ENCODE data around the gene PLOD1.
"Not testable (repeated sequence)": the region's sequence is repeated elsewhere in the genome, so short reads cannot be mapped to it uniquely, and the experiment has no call there.

Gene PLOD1

DNA sequence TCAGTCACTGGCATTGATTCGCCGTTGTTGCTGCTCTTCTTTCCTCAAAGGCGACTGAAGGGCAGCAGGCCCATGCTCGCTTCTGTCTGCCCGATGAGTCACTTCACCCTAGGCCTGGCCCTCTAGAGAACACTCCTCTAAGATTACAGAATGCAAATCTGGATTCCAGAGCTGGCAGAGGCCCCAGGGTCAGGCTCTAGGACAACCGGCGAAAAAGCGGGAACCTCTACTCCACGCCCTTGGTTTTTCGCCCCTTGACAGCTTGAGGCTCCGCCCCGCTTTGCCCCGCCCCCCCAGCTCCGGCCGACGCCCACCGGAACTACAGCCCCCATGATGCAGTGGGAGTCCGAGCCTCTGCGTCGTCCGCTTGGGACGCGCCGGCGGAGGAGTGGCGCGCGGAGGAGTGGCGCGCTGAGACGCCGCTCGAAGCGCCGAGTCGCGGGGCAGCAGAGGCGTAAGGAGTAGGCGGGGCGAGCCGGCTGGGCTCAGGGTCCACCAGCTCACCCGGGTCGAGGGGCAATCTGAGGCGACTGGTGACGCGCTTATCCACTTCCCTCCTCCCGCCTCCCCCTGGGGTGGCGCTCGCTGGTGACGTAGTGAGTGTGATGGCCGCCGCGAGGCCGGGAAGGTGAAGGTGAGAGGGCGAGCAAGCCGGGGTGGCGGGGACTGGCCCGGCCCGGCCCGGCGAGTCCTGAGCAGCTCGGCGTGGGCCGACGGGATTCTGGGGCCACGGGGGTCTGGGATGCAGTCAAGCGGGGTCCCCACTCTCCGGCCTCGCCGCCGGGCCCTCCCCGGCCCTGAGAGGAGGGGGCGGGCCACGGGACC is 45.5 kb downstream of the PLOD1 start, which contains the start of gene MFN2:
TSS of gene MFN2 (plus strand) at position 594 of the 825 bp plus-strand sequence. CDS start 8,725 bp downstream, outside the sequence.
- peak; percentile 93 for DNase-seq

DNA sequence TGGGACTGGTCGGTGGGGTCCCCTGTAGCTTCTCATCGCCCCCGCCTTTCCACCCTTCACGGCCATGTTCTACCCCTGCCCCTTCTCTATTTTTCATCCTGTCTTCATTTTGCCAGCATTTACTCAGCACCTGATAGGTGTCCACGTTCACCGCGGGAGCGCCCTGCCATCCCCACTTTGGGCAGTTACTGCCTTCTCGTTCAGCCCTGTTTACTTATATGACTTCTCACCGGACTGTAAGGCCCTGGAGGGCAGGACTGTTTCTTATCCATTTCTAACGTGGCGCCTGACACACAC is 46.1 kb downstream of the PLOD1 start:
- no peak for DNase-seq

DNA sequence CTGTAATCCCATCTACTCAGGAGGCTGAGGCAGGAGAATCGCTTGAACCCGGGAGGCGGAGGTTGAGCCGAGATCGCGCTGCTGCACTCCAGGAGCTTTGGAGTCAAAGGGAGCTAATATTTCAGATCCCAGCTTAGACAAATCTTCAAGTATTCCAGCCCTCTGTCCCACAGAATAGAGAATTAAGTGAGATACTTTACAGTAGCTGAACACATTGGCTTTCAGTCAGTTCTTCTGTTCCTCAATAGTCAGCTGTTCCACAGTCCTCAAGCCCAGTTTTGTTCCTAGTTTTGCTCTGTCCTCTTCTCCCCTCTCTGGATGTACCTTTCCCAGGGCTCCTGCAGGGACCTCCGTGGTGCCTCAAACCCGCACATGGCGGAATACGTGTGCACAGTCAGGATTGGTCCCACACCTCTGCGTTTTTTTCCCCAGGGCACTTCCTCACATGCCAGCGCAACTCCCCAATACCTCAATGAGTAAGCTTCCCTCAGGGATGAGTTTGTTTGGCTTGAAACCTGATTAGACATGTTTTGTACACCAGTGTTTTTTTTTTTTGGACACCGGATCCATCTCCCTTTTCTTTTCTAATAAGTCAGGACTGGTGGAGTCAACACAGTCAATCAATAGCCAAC is 47.0 kb downstream of the PLOD1 start:
- DNase-seq = no peak

DNA sequence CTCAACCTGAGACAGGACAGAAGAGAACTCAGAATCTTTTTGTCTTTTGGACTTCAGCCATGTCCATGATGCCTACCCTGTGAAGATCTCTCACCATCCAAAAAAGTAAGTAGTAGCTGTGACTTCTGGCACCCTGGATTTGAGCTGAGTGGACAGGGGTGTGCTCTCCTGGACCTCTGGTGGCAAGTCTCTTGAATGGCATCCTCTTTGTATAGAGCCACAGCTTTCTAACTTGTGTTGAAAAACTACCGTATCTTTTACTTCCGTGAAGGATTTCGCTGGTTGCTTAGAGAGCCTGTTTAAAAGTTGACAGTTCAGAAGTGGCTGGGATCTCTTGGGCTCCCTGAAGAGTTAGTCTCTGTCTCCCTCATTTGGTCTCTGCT is 47.5 kb downstream of the PLOD1 start:
- DNase-seq = no peak

DNA sequence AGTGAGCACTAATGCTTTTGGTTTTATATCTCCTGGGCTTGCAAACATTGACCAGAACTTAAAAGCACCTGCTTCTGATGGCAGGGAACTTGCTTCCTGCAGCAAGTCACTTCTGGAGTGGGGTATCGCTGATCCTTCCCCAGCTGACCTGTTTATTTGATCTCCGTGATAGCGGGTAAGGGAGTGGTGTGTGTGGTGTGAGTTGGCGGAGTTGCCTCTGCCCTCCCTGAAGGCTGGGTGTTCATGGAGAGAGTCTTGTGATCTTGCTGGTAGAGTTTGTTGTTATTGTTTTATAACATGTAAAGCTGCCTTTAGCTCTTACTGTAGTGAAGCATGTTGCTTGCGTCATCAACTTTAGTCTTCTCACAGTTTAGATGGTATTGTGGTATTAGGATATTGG is 49.6 kb downstream of the PLOD1 start:
- no peak for DNase-seq

DNA sequence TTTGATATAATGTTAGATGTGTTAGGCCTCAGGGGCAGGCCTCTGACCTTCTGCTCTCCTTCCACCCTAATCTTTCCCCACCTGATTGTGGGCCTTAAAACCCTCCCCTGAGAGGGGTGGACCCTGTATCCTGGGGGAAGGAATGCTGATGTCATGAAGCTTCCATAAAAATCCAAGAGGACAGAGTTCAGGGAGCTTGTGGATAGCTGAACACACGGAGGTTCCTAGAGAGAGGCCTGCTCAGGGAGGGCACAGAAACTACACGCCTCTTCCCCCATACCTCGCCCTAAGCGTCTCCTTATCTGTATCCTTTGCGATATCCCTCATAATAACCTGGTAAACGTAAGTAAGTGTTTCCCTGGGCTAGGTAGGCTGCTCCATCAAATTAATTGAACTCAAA is 50.1 kb downstream of the PLOD1 start:
- DNase-seq = no peak

DNA sequence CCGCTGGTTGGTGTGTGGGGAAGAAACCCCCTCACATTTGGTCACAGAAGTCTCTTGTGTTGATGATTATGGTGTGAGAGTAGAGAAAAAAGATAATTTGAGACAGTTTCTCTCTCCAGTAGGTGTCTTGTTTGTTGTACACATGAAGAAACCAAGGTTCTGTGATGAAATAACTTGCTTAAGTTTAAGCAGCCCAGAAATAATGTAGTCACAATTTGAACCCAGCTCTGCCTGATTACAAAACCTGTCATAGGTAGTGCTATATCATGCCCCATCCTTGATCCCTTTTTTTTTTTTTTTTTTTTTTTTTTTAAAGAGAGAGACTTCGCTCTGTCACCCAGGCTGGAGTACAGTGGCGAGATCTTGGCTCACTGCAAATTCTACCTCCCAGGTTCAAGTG is 50.7 kb downstream of the PLOD1 start:
- no peak for DNase-seq

DNA sequence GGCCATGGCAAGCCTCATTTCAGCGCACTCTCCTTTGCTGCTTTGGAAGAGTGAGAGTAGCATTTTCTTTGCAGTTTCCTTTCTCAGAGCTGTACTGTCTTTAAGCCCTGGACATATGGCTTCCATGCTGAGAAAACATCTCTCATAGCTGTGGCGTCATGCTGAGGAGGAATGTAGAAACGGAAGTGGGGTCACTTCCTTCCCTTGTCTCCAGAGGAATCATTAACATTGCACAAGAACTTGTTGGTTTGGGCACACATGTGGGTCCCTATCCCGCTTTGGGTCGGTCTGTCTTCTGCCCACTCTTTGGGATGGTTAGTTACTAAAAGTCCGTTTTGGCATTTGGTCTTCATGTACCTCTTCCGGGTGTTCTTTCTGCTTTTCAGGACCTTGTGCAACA is 51.3 kb downstream of the PLOD1 start:
- DNase-seq = no peak

DNA sequence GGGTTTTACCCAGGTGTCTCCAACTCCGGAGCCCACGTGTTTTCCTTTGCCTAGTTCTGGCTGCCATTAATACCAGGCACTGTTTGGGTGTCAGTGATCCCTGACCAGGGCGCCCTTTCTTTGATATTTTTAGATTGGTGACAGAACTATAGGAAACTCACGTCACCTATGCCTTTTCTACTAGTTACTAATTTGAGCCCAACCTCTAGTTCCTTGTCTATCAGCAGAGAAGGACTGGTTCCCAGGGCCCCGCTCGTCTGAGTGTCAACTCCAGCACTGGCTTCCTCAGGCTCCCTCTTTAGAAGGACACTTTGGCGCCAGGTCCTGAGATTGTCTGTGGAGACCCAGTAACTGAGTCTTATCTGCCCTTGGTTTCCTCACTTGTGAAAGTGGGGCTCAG is 55.2 kb downstream of the PLOD1 start:
- no peak for DNase-seq

DNA sequence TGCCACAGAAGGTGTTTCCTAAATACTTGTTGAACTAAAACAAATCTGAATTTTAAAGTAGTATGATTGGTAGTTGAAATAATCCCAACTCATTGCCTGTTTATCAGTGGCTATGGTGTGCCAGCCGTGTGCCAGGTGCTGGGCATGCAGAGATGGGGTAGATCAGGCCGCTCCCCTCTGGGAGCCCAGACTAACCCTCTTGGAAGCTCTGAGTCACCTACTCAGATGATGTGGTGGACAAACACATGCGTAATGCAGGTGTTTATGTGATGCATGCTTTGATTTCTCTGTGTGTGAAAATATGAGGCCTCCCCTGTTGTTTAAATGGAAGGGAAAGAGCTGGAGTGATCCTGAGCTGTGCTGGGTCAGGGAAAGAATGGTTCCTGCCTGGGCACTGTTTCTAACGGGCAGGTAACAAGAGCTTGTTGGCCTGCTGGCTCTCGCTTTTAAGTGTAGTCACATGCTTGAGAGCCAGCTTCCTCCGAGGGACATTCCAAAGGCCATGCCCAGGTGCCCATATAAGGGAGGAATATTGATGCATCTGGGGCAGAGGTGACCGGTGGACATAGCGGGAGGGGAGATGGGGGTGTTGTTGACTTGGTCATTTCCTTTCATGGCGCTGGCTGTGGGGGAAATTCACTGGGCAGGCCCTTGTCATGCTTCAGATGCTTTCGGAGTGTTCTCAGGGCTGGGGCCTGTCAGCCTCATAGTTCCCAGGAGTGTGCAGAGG is 56.0 kb downstream of the PLOD1 start:
- no peak for DNase-seq

DNA sequence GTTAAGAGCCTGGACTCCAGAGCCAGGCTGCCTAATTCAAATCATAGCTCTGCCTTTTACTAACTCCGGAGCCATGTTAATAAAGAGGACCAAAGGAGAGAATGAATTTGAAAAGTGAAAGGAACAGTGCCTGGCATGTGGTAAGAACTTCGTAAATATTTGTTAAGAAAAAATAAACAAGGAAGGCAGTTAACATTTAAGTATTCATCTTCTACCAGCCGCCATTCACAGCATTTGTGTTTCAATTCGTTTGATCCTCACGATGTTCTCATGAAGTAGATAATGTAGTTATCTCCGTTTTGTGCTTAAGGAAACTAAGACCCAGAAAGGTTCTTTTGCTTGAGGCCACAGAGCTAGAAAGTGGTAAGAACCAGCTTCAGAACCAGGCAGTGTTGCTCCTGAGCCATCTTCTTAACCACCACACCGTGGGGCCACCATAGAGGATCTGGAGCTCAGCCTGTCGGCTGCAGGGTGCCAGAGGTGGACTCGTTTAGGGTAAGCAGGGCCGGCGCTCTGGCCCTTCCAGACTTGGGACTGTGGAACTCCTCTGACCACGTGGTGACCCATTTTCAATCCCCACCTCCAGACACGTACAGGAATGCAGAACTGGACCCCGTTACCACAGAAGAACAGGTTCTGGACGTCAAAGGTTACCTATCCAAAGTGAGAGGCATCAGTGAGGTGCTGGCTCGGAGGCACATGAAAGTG is 57.6 kb downstream of the PLOD1 start:
- no peak for DNase-seq

DNA sequence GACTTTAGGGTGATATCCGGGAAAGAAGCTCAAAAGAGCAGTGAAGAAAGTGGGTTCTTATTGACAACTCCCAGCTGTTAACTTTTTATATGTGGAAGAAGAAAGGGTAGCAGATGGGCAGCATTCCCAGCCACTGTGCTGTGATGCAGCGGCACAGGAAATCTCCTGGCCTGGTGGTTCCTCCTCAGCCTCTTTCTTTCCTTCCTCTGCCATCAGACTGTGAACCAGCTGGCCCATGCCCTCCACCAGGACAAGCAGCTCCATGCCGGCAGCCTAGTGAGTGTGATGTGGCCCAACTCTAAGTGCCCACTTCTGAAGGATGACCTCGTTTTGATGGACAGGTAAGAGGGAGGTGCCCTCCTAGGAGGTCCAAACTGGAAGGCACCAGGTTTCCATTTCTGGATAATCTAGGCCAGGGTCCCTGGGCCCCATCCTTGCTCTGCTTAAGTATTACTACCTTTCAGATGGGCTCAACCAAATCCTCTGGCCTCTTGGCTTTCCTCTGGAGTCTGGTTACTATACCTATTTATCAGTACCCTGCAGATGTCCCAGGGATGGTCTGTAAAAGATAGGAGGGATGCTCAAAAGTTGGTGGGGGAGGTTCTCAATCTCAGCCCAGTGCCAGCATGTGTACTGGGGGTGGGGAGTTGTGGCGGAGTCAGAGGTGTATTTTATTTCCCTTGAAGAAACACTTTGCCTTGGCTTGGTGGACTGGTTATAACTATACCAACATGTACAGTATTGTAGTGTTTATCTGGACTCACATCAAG is 62.7 kb downstream of the PLOD1 start:
- DNase-seq = no peak

DNA sequence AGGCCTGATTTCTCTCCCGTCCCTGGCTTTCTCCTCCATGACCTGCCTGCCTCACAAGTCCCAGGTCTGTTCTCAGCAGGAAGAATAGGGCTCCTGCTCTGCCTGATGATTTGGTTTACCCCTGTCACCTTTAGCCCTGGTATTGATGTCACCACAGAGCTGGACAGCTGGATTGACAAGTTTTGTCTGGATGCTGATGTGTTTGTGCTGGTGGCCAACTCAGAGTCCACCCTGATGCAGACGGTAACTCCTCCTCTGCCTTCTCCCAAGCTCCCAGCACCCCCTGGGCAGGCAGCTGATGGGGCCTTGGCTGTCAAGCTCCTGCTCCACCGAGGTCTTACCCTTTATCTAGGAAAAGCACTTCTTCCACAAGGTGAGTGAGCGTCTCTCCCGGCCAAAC is 64.1 kb downstream of the PLOD1 start:
- no peak for DNase-seq

DNA sequence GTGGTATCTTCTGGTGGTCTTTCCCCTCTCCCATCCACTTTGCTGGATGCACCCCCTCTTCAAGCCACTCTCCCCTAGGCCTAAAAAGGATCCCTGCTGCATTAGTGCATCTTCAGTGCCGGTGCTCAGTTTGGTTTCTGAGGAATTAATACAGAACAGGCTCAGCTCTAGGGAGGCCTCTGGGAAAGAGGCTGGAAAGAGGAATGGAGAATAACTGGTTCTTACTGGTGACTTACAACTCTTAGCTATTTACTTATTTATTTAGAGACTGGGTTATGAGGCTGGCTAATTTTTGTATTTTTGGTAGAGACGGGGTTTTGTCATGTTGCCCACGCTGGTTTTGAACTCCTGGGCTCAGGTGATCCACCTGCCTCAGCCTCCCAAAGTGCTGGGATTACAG is 64.7 kb downstream of the PLOD1 start:
- DNase-seq = no peak

DNA sequence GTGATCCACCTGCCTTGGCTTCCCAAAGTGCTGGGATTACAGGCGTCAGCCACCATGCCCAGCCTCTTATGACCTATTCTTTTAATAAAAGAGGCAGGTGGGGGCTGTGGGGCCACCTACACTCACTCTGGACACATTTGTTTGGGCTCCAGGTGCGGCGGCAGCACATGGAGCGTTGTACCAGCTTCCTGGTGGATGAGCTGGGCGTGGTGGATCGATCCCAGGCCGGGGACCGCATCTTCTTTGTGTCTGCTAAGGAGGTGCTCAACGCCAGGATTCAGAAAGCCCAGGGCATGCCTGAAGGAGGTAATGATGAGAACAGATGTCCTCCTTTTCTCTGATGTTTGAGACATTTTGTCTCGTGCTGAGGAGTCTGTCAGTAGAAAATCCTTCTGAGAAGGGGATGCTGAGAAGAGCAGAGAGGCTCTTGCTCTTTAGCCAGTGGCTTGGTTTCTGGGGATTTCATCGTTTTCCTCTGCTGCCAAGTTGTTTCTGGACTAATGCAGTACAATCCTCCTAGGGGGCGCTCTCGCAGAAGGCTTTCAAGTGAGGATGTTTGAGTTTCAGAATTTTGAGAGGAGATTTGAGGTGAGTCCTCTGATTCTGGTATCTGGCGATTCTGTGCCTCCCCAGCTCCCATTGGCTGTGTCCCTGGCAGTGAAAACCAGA is 66.9 kb downstream of the PLOD1 start:
- DNase-seq = no peak

DNA sequence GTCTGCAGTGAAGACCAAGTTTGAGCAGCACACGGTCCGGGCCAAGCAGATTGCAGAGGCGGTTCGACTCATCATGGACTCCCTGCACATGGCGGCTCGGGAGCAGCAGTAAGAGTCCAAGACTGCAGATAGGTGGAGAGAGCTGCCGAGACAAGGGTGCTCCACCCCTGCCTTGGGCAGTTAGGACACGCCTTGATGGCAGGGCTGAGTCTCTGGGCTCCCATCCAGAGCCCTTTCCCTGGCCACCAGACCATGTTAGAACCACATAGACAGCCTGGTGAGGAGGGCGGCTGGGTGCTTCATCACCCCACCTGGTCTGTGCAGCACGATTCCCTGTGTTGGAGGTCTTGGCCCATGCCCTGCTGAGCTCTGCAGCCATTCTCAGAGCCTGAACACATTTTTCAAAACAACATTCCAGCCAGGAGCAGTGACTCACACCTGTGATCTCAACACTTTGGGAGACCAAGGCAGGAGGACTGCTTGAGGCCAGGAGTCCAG is 67.5 kb downstream of the PLOD1 start:
- DNase-seq = no peak

DNA sequence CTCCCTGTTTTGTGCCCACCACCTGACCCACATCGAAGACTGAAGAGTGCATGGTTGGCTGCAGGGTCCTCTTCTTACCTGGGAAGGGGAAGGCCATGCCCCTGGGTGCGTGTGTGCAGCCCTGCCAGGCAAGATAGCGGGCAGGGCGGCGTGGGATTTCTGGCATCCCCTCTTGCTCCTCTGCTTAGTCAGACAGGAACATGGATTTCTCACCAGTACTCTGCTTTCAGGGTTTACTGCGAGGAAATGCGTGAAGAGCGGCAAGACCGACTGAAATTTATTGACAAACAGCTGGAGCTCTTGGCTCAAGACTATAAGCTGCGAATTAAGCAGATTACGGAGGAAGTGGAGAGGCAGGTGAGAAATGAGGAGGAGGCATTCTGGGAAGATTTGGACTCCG is 69.2 kb downstream of the PLOD1 start:
- DNase-seq = no peak

DNA sequence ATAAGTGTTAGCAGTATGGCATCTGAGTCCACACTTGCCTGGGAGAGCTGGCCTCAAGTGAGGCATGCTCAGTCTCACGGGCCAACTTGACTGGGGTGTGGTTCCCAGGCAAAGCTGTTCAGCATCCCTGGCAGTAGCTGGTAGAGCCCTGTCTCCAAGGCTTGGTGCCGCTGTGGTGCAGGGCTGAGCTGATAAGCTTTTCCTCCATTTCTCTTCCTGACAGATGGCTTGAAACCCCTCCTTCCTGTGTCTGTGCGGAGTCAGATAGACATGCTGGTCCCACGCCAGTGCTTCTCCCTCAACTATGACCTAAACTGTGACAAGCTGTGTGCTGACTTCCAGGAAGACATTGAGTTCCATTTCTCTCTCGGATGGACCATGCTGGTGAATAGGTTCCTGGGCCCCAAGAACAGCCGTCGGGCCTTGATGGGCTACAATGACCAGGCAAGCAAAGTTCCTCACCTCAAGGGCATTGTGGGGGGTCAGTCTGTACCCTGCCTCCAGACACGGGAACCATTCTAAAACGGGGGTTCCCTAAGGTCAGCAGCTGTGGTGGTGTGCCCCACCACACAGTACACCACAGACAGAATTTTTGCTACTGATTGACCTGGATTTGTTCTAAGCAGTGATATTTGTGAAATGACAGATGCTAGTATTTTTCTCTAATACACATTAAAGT is 71.1 kb downstream of the PLOD1 start:
- no peak for DNase-seq

DNA sequence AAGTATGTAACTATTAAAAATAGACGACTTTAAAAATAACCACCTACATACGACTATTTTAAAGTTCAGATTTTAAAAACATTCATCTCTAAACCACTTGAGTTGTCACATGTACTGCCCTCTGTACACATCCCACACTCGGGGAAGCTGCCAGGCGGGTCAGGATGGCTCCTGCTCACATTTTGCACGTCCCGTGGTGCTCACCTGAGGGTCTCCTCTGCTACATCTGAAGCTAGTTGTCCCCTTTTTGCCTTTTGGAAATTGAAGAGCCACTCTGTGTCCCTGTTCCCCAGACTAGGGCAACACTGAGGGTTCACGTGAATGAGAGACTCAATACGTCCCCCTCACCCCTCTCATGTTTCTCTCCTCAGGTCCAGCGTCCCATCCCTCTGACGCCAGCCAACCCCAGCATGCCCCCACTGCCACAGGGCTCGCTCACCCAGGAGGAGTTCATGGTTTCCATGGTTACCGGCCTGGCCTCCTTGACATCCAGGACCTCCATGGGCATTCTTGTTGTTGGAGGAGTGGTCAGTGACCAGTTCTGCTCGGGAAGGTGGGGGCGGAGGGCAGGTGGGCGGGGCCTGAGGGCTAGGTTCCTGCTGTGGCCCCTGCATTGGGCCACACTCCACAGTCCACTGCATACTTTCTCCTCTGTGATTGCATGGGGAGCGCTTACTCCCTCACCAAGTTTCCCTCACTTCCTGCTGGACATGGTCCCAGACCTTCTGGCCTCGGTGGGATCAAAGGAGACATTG is 71.8 kb downstream of the PLOD1 start:
- DNase-seq = no peak

DNA sequence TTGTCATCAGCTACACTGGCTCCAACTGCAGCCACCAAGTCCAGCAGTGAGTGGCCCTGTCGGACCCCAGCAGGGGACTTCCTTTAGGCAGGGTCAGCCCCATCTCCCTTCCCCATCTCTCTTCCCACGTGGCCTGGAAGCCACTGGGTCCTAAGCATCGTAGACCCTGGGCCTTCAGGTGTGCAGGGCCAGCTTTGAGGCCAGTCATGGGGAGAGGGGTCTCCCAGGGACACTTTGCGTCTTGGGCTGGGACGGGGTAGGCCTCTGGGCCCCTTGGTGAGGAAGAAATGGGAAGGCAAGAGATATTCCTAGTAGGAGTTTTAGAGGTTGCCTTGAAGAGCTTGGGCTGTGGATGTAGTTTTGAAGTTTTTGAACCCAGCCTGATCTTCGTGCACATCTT is 72.7 kb downstream of the PLOD1 start:
- DNase-seq = no peak

DNA sequence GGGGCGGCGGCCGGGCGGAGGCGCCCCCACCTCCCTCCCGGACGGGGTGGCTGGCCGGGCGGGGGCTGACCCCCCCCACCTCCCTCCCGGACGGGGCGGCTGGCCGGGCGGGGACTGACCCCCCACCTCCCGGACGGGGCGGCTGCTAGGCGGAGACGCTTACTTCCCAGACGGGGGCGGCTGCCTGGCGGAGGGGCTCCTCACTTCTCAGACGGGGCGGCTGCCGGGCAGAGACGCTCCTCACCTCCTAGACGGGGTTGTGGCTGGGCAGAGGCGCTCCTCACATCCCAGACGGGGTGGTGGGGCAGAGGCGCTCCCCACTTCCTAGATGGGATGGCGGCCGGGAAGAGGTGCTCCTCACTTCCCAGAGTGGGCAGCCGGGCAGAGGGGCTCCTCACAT is 73.8 kb downstream of the PLOD1 start:
- not testable (repeated sequence) for DNase-seq

Measured in NCI-H526 treated with DMSO at 0.1 percent for 48 hours (cell line).